ENCODE data around the gene LCN1. TPM values are rescaled to one million over a fixed set of nuclear protein-coding genes. Genes with fewer than 3 reads are reported as not detected.

LCN1 gene
- total RNA-seq, 1 donor from 2014 or later = 0.60 TPM

DNA sequence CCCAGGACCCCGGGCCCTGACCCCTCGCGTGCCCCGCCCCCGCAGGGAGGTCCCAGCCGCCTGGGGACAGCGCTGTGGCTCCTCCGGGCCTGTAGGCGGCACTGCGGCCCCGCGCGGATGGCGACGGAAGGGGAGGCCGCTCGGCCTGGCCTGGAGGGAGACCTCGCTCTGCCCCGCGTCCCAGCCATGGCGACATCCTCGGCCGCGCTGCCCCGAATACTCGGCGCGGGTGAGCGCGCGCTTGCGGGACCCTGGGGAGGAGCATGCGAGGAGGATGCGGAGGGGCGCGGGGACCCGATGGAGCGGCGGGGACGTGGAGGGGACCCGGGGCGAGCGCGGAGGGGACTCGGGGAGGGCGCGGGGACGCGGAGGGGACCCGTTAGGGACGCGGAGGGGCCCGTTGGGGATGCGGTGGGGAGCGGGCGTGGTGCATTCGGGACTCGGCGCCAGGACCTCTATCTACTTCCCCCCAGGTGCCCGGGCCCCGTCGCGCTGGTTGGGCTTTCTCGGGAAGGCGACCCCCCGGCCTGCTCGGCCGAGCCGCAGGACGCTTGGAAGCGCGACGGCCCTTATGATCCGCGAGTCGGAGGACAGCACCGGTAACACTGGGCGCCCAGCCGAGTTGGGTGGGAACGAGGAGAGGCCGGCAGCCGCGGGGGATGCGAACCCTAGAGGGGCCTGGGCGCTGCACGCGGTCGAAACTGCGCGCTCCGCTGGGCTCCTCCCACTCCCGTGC, 20.5 kb upstream of the LCN1 start, which contains the start of gene MRPS2:
Gene MRPS2 (plus strand): TSS at position 158 of the 736 bp plus-strand sequence. CDS start 29 bp downstream, at position 187.
- peaks cover 18% of the 10 kb centered on the region for H3K4me1 Mint-ChIP-seq (ENCODE audit: low read depth)
- no peaks in the 10 kb centered on the region for H3K27me3 Mint-ChIP-seq (ENCODE audit: low read depth)
- H3K36me3 Mint-ChIP-seq (ENCODE audit: low read depth) = peaks cover 8% of the 10 kb centered on the region
- H3K4me3 Mint-ChIP-seq (ENCODE audit: unreplicated experiment) = peak within 1 kb of the TSS; percentile 89
- no peaks in the 10 kb centered on the region for H3K9me3 Mint-ChIP-seq (ENCODE audit: low read depth)
- H3K27ac Mint-ChIP-seq (ENCODE audit: unreplicated experiment) = peak within 1 kb of the TSS; percentile 87
- TF ChIP-seq, protein P1, sequence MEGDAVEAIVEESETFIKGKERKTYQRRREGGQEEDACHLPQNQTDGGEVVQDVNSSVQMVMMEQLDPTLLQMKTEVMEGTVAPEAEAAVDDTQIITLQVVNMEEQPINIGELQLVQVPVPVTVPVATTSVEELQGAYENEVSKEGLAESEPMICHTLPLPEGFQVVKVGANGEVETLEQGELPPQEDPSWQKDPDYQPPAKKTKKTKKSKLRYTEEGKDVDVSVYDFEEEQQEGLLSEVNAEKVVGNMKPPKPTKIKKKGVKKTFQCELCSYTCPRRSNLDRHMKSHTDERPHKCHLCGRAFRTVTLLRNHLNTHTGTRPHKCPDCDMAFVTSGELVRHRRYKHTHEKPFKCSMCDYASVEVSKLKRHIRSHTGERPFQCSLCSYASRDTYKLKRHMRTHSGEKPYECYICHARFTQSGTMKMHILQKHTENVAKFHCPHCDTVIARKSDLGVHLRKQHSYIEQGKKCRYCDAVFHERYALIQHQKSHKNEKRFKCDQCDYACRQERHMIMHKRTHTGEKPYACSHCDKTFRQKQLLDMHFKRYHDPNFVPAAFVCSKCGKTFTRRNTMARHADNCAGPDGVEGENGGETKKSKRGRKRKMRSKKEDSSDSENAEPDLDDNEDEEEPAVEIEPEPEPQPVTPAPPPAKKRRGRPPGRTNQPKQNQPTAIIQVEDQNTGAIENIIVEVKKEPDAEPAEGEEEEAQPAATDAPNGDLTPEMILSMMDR (IDR thresholded peaks at IDR 0.05) = peak; percentile 92
- DNase-seq (ENCODE audit: low spot score) = peak; percentile 95

DNA sequence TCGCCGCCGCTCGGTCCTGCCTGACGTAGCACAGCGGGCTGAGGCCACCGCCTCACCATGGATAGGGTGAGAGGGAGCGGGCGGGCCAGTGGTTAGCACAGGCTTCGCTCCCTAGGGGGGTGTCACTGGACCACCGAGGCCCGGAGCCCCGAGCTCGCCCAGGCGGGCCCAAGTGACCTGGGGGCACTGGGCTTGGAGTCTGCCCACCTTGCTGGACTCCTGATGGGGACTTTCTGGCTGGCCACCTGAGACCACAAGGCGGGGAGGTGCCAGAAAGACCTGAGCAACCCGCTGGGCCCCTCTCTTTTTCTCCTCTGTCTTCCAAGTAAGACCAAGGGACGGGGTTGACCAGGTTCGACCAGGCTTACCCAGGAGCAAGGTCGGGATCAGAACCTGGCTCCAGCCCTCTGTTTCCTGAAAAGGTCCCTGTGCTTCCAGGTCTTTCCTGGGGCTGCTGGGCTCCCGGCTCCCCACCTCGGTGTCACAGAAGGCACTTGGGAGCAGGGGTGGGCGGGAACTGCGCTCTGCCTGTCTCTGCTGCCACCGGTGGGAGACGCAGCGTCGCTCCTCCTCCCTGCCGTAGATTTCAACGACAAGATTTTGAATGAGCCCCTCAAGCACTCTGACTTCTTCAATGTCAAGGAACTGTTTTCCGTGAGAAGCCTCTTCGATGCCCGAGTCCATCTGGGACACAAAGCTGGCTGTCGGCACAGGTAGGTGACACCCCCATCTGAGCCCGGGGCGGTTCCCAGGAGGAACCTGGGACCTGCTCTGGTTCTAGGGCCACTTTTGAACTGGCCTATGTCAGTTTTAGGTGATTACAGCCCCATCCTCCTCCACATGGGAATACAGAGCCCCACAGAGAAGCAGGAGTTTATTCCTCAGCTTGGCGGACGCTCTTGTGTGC, 19.7 kb upstream of the LCN1 start:
- no peaks in the 10 kb centered on the region for H3K27me3 Mint-ChIP-seq (ENCODE audit: low read depth)
- H3K27ac Mint-ChIP-seq (ENCODE audit: unreplicated experiment) = peak overlapping the region; percentile 12
- H3K9me3 Mint-ChIP-seq (ENCODE audit: low read depth) = no peaks in the 10 kb centered on the region
- peak overlapping the region; percentile 89 for H3K4me3 Mint-ChIP-seq (ENCODE audit: unreplicated experiment)
- DNase-seq (ENCODE audit: low spot score) = peak; percentile 65
- TF ChIP-seq, protein P1 (IDR thresholded peaks at IDR 0.05) = no peak
- H3K36me3 Mint-ChIP-seq (ENCODE audit: low read depth) = peaks cover 8% of the 10 kb centered on the region
- peaks cover 18% of the 10 kb centered on the region for H3K4me1 Mint-ChIP-seq (ENCODE audit: low read depth)

DNA sequence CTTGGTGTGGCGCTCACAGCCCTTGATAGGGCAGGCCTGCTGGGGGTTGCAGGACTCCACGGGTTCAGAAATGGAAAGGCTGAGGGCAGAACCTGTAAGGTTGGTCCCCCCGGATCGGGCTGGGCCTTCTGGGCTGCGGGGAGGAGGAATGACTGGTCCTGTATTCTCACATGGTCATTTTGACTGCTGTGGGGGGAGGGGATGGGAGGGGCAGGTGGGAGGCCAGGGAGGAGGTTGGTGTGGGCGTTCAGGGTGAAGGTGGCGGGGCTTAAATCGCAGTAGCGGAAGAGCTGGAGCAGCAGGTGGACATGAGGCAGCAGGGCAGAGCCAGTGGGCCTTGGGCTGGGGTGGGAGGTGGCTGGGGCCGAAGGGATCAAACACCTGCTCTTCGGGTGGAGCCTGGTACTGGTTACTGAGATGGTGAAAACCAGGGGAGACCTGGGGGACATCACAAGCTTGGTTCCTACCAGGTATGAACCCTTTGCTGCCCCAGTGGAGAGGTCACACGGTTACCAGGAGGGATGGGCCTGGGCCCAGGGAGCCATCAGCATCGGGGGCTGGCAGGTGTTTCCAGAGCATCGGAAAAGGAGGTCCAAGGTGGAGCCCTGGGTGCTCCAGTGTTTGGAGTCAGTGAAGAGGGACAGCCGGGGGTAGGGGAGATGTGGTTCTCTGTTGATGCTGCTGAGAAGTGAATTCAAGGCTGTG, 18.9 kb upstream of the LCN1 start:
- no peaks in the 10 kb centered on the region for H3K27me3 Mint-ChIP-seq (ENCODE audit: low read depth)
- TF ChIP-seq, protein P1 (IDR thresholded peaks at IDR 0.05) = no peak
- H3K4me1 Mint-ChIP-seq (ENCODE audit: low read depth) = peaks cover 18% of the 10 kb centered on the region
- peak; percentile 63 for DNase-seq (ENCODE audit: low spot score)
- no peaks in the 10 kb centered on the region for H3K9me3 Mint-ChIP-seq (ENCODE audit: low read depth)
- H3K36me3 Mint-ChIP-seq (ENCODE audit: low read depth) = peaks cover 8% of the 10 kb centered on the region
- no peak overlapping the region for H3K27ac Mint-ChIP-seq (ENCODE audit: unreplicated experiment)
- peak overlapping the region; percentile 89 for H3K4me3 Mint-ChIP-seq (ENCODE audit: unreplicated experiment)

DNA sequence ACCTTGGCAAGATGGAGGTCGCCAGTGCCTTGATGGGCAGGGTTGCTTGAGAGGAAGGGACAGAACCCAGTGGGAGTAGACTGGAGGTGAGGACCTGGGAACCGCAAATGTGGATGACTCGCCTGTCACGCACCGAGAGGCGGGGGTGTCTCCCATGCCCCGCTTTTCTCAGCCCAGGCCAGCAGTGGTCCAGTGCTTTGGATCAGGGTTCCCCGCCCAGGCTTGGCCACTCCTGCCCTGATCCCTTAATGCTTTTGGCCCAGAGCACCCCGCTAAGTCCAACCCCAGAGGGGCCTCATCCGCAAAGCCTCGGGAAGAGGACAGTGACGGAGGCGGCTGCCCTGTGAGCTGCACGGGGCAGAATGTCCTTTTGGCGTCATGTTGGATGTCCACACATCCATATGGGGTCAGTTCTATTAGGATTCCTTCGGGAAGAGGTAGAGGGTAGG, 18.3 kb upstream of the LCN1 start:
- Mint-ChIP-seq H3K36me3 (ENCODE audit: low read depth) (peaks cover 8% of the 10 kb centered on the region), H3K27me3 (ENCODE audit: low read depth) (no peaks in the 10 kb centered on the region), H3K27ac (ENCODE audit: unreplicated experiment) (no peak overlapping the region), H3K4me3 (ENCODE audit: unreplicated experiment) (no peak overlapping the region), H3K4me1 (ENCODE audit: low read depth) (peaks cover 18% of the 10 kb centered on the region), H3K9me3 (ENCODE audit: low read depth) (no peaks in the 10 kb centered on the region)
- TF ChIP-seq, protein P1 (IDR thresholded peaks at IDR 0.05) = no peak
- DNase-seq (ENCODE audit: low spot score) = peak; percentile 75

All from chondrocyte (in vitro differentiated cells).